Caco-2 (cell line): ENCODE data around the gene ARID1A. TPM values are rescaled to one million over a fixed set of nuclear protein-coding genes. Genes with fewer than 3 reads are reported as not detected.

ENCODE experiments used
- BruUV-seq: library from RNA; stranded (reverse); fragments of 400-500 nt; replicated peaks from 2 replicates; lab custom pipeline; 2021; lab: Mats Ljungman, UMichigan
- CTCF ChIA-PET: fragments of 300-600 bp; sonication (Branson Sonifier 250); formaldehyde crosslinking; loops from one replicate; lab custom pipeline; 2022; ENCODE audit warnings: antibody characterized with exemption; lab: Charles Lee
- POLR2A ChIA-PET: fragments of 300-600 bp; sonication (Branson Sonifier 250); formaldehyde crosslinking; loops from one replicate; lab custom pipeline; 2022; ENCODE audit warnings: antibody characterized with exemption; lab: Charles Lee
- DNase-seq, 2 experiments: peaks; one replicate each; pipeline versions ENCODE4 v3.0.0 to v3.0.0-alpha.2; 2020 to 2022
- H3K27me3 ChIP-seq: replicated peaks from 2 replicates; pipeline ENCODE4 v1.6.0; 2011; ENCODE audit warnings: low read length; ENCODE audit not compliant: control insufficient read depth, insufficient read depth
- H3K36me3 ChIP-seq: 2 replicates; pipeline ENCODE4 v1.5.1; 2011; ENCODE audit warnings: low read length; ENCODE audit not compliant: control insufficient read depth, insufficient read depth
- H3K4me1 ChIP-seq: fragments of 250-450 bp; sonication (Bioruptor Pico); 2 replicates; pipeline ENCODE4 v1.5.1; 2020; ENCODE audit warnings: mild to moderate bottlenecking
- H3K4me3 ChIP-seq: 2 replicates; pipeline ENCODE4 v1.5.1; 2011; ENCODE audit warnings: low read depth, mild to moderate bottlenecking, control low read depth, low read length
- H3K9me3 ChIP-seq: fragments of 250-450 bp; sonication (Bioruptor Pico); 2 replicates; pipeline ENCODE4 v1.5.1; 2020; ENCODE audit warnings: mild to moderate bottlenecking, moderate library complexity
- H3K27ac Mint-ChIP-seq: one replicate; pipeline ENCODE4 v1.8.0; 2022; ENCODE audit warnings: mixed read lengths; ENCODE audit not compliant: unreplicated experiment
- H3K27me3 Mint-ChIP-seq: one replicate; pipeline ENCODE4 v1.8.0; 2022; ENCODE audit warnings: mixed read lengths; ENCODE audit not compliant: insufficient read depth, unreplicated experiment
- H3K36me3 Mint-ChIP-seq: one replicate; pipeline ENCODE4 v1.8.0; 2022; ENCODE audit warnings: mild to moderate bottlenecking, mixed read lengths; ENCODE audit not compliant: insufficient read depth, unreplicated experiment
- H3K4me1 Mint-ChIP-seq: one replicate; pipeline ENCODE4 v1.8.0; 2022; ENCODE audit warnings: low read depth, mixed read lengths; ENCODE audit not compliant: unreplicated experiment
- H3K4me3 Mint-ChIP-seq: one replicate; pipeline ENCODE4 v1.8.0; 2022; ENCODE audit warnings: mild to moderate bottlenecking, moderate library complexity, mixed read lengths; ENCODE audit not compliant: unreplicated experiment
- H3K9me3 Mint-ChIP-seq: one replicate; pipeline ENCODE4 v1.8.0; 2022; ENCODE audit warnings: mixed read lengths; ENCODE audit not compliant: unreplicated experiment
- intact Hi-C: fragments of 100-400 bp; cut with micrococcal nuclease; formaldehyde crosslinking; loops from one replicate; pipeline ENCODE4 v1.10.0; 2022; ENCODE audit not compliant: unreplicated experiment
- total RNA-seq: library from RNA; stranded (reverse); gene quantifications from 2 replicates; pipeline ENCODE4 v1.2.3, GENCODE V29; 2022
- TF ChIP-seq, protein P1 (sequence below), 2 experiments: fragments of 200-600 bp in 1 of 2; IDR thresholded peaks; 1 replicate in 1 of 2; 2 replicates in 1 of 2; pipeline versions ENCODE4 v1.5.1 to v1.8.0; 2011 to 2022; ENCODE audit warnings: antibody characterized with exemption in 1 of 2, control low read depth in 1 of 2, inconsistent platforms in 1 of 2, low read depth in 1 of 2, low read length in 1 of 2, mild to moderate bottlenecking in 1 of 2, moderate library complexity in 1 of 2; ENCODE audit not compliant: insufficient read depth in 1 of 2, severe bottlenecking in 1 of 2, unreplicated experiment in 1 of 2

Gene ARID1A
- total RNA-seq, 1 experiment from 2014 or later: 66.5 TPM

DNA sequence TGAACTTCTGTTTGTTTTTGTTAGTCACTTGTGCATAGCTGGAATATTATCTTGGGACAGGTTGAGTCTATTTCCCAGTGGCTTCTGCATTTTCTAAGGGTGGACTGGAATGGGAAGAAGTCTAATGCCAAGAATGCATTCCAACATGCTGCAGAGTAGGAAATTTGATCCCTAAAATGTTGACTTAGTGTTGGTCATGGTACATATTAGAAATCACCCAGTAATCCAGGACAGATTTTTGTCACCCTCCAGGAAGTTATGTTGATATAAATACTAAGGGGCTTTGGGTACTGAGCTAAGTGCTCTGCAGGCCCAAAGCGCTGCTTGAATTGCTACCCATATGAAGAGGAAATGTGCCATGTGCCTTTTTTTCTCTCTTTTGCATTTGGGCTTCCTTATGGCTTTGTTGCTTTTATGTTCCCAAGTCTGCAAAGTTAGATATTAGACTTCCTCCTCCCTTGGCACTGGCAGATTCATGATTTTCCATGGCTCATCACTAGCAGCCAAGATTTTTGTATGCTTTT lies 10.0 kb downstream of the ARID1A start:
- CTCF ChIA-PET: interaction anchor here (1.7 kb wide), 1 partner anchor 28 kb away, joined by 4 read pairs; no protein-coding TSS in a partner anchor
- no peaks in the 10 kb centered on the region for H3K27me3 ChIP-seq
- H3K27ac Mint-ChIP-seq: peak overlapping the region; percentile 68
- peaks cover 29% of the 10 kb centered on the region for H3K4me1 Mint-ChIP-seq
- POLR2A ChIA-PET: interaction anchor here (2.1 kb wide), 1 partner anchor 12 kb away, joined by 8 read pairs; no protein-coding TSS in a partner anchor
- H3K36me3 Mint-ChIP-seq: peaks cover 46% of the 10 kb centered on the region
- peaks cover 62% of the 10 kb centered on the region for H3K4me1 ChIP-seq
- no peaks in the 10 kb centered on the region for H3K9me3 ChIP-seq
- TF ChIP-seq, protein P1, sequence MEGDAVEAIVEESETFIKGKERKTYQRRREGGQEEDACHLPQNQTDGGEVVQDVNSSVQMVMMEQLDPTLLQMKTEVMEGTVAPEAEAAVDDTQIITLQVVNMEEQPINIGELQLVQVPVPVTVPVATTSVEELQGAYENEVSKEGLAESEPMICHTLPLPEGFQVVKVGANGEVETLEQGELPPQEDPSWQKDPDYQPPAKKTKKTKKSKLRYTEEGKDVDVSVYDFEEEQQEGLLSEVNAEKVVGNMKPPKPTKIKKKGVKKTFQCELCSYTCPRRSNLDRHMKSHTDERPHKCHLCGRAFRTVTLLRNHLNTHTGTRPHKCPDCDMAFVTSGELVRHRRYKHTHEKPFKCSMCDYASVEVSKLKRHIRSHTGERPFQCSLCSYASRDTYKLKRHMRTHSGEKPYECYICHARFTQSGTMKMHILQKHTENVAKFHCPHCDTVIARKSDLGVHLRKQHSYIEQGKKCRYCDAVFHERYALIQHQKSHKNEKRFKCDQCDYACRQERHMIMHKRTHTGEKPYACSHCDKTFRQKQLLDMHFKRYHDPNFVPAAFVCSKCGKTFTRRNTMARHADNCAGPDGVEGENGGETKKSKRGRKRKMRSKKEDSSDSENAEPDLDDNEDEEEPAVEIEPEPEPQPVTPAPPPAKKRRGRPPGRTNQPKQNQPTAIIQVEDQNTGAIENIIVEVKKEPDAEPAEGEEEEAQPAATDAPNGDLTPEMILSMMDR (IDR thresholded peaks at IDR 0.05; ENCODE audit: insufficient read depth in 1 of 2, low read depth in 1 of 2, low read length in 1 of 2, severe bottlenecking in 1 of 2, unreplicated experiment in 1 of 2): no peak
- peaks cover 2% of the 10 kb centered on the region for H3K36me3 ChIP-seq
- no peaks in the 10 kb centered on the region for H3K27me3 Mint-ChIP-seq
- intact Hi-C loops: loop anchor here (2.0 kb wide), 1 partner anchor 13 kb away; no protein-coding TSS in a partner anchor
- no peaks in the 10 kb centered on the region for H3K9me3 Mint-ChIP-seq
- BruUV-seq: no TSS peak
- H3K4me3 Mint-ChIP-seq: peak overlapping the region; percentile 39
- no peak for DNase-seq
- H3K4me3 ChIP-seq: no peak overlapping the region

- peaks cover 29% of the 10 kb centered on the region for H3K4me1 Mint-ChIP-seq
- Histone ChIP-seq H3K4me1 (peaks cover 58% of the 10 kb centered on the region), H3K9me3 (no peaks in the 10 kb centered on the region), H3K27me3 (no peaks in the 10 kb centered on the region), H3K4me3 (no peak overlapping the region), H3K36me3 (peaks cover 2% of the 10 kb centered on the region)
- H3K27ac Mint-ChIP-seq: peak overlapping the region; percentile 68
- H3K27me3 Mint-ChIP-seq: no peaks in the 10 kb centered on the region
- CTCF ChIA-PET: interaction anchor here (1.7 kb wide), 1 partner anchor 29 kb away, joined by 4 read pairs; no protein-coding TSS in a partner anchor
- H3K36me3 Mint-ChIP-seq: peaks cover 48% of the 10 kb centered on the region
- POLR2A ChIA-PET: interaction anchor here (2.1 kb wide), 1 partner anchor 13 kb away, joined by 8 read pairs; no protein-coding TSS in a partner anchor
- no peaks in the 10 kb centered on the region for H3K9me3 Mint-ChIP-seq
- DNase-seq: no peak
- no TSS peak for BruUV-seq
- intact Hi-C loops: no loop called here
- H3K4me3 Mint-ChIP-seq: peak overlapping the region; percentile 39
- TF ChIP-seq, protein P1 (IDR thresholded peaks at IDR 0.05; ENCODE audit: insufficient read depth in 1 of 2, low read depth in 1 of 2, low read length in 1 of 2, severe bottlenecking in 1 of 2, unreplicated experiment in 1 of 2): no peak
Observed at GRCh38 chr1:26706315-26706714, 10.5 kb downstream of the ARID1A start.

DNA sequence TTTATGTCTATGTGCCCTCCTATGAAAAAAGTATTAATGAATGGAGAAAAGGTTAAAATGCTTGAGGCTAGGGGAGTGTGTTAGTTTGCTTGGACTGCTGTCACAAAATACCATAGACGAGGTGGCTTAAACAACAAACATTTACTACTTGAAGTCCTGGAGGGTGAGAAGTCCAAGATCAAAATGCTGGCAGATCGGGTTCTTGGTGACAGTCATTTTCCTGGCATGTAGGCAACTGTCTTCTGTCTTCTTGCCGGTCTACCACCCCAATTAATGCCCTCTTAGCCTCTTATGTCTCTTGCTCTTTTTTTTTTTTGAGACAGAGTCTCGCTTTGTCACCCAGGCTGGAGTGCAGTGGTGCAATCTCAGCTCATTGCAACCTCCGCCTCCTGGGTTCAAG lies 15.0 kb downstream of the ARID1A start:
- Mint-ChIP-seq H3K4me1 (peaks cover 29% of the 10 kb centered on the region), H3K9me3 (no peaks in the 10 kb centered on the region), H3K27ac (no peak overlapping the region), H3K36me3 (peaks cover 88% of the 10 kb centered on the region), H3K27me3 (no peaks in the 10 kb centered on the region), H3K4me3 (no peak overlapping the region)
- no TSS peak for BruUV-seq
- ChIA-PET CTCF (no interaction called here), POLR2A (interaction anchor here (0.6 kb wide), 1 partner anchor 13 kb away, joined by 3 read pairs; no protein-coding TSS in a partner anchor)
- no peaks in the 10 kb centered on the region for H3K27me3 ChIP-seq
- TF ChIP-seq, protein P1 (IDR thresholded peaks at IDR 0.05; ENCODE audit: insufficient read depth in 1 of 2, low read depth in 1 of 2, low read length in 1 of 2, severe bottlenecking in 1 of 2, unreplicated experiment in 1 of 2): no peak
- H3K9me3 ChIP-seq: no peaks in the 10 kb centered on the region
- no peak for DNase-seq
- H3K4me1 ChIP-seq: peaks cover 14% of the 10 kb centered on the region
- intact Hi-C loops: no loop called here
- peaks cover 2% of the 10 kb centered on the region for H3K36me3 ChIP-seq
- no peak overlapping the region for H3K4me3 ChIP-seq
